H9 (cell line): ENCODE results near the gene AGPAT1. TPM values are rescaled to one million over a fixed set of nuclear protein-coding genes. Genes with fewer than 3 reads are reported as not detected.

Source experiments
- DNase-seq: peaks from one replicate; pipeline ENCODE4 v3.0.0-alpha.2; 2017
- H2AFZ ChIP-seq: one replicate; pipeline ENCODE4 v1.6.1; 2013; ENCODE audit warnings: mild to moderate bottlenecking, low read length, control low read depth, moderate library complexity
- H2AK5ac ChIP-seq: 2 replicates; pipeline ENCODE4 v1.6.1; 2013; ENCODE audit warnings: low read length, control low read depth, mixed read lengths; ENCODE audit not compliant: insufficient read length
- H2BK120ac ChIP-seq: one replicate; pipeline ENCODE4 v1.6.1; 2013; ENCODE audit warnings: low read depth, mild to moderate bottlenecking, low read length, control low read depth, inconsistent platforms; ENCODE audit not compliant: poor library complexity, severe bottlenecking
- H2BK12ac ChIP-seq: 2 replicates; pipeline ENCODE4 v1.6.1; 2013; ENCODE audit warnings: low read length, control low read depth, mixed read lengths, low read depth; ENCODE audit not compliant: insufficient read length
- H2BK15ac ChIP-seq: 2 replicates; pipeline ENCODE4 v1.6.1; 2013; ENCODE audit warnings: low read depth, low read length, control low read depth
- H2BK20ac ChIP-seq: one replicate; pipeline ENCODE4 v1.6.1; 2013; ENCODE audit warnings: low read depth, mild to moderate bottlenecking, low read length, control low read depth, inconsistent platforms; ENCODE audit not compliant: poor library complexity, severe bottlenecking
- H2BK5ac ChIP-seq: 2 replicates; pipeline ENCODE4 v1.6.1; 2013; ENCODE audit warnings: low read length, control low read depth, mixed read lengths; ENCODE audit not compliant: insufficient read length
- H3K14ac ChIP-seq: 2 replicates; pipeline ENCODE4 v1.6.1; 2013; ENCODE audit warnings: low read length, control low read depth; ENCODE audit not compliant: insufficient read depth
- H3K18ac ChIP-seq: 2 replicates; pipeline ENCODE4 v1.6.1; 2013; ENCODE audit warnings: low read depth, mild to moderate bottlenecking, mixed read lengths, low read length, control low read depth; ENCODE audit not compliant: insufficient read length
- H3K23ac ChIP-seq: 2 replicates; pipeline ENCODE4 v1.6.1; 2013; ENCODE audit warnings: low read length, control low read depth, mixed read lengths, low read depth; ENCODE audit not compliant: insufficient read length
- H3K23me2 ChIP-seq: 2 replicates; pipeline ENCODE4 v1.6.1; 2013; ENCODE audit warnings: low read depth, mild to moderate bottlenecking, mixed read lengths, low read length, control low read depth; ENCODE audit not compliant: insufficient read length, poor library complexity, severe bottlenecking
- H3K27ac ChIP-seq: 2 replicates; pipeline ENCODE4 v1.5.1; 2013; ENCODE audit warnings: low read length, control low read depth, mixed read lengths, low read depth; ENCODE audit not compliant: insufficient read length
- H3K27me3 ChIP-seq: 2 replicates; pipeline ENCODE4 v1.6.1; 2013; ENCODE audit warnings: low read length, control low read depth, inconsistent platforms; ENCODE audit not compliant: insufficient read depth
- H3K4ac ChIP-seq: 2 replicates; pipeline ENCODE4 v1.6.1; 2013; ENCODE audit warnings: low read depth, mild to moderate bottlenecking, control low read depth, inconsistent platforms, low read length, moderate library complexity
- H3K4me1 ChIP-seq: 2 replicates; pipeline ENCODE4 v1.6.1; 2013; ENCODE audit warnings: low read length, control low read depth, inconsistent platforms; ENCODE audit not compliant: insufficient read depth
- H3K4me2 ChIP-seq: 2 replicates; pipeline ENCODE4 v1.6.1; 2013; ENCODE audit warnings: low read length, control low read depth, mixed read lengths; ENCODE audit not compliant: insufficient read length, insufficient read depth
- H3K56ac ChIP-seq: 2 replicates; pipeline ENCODE4 v1.6.1; 2013; ENCODE audit warnings: low read depth, mild to moderate bottlenecking, mixed read lengths, low read length, control low read depth; ENCODE audit not compliant: insufficient read length
- H3K79me1 ChIP-seq: 2 replicates; pipeline ENCODE4 v1.6.1; 2013; ENCODE audit warnings: low read depth, mild to moderate bottlenecking, moderate library complexity, low read length, control low read depth, inconsistent platforms; ENCODE audit not compliant: insufficient read depth, poor library complexity, severe bottlenecking
- H3K79me2 ChIP-seq: 2 replicates; pipeline ENCODE4 v1.6.1; 2013; ENCODE audit warnings: low read length, control low read depth, inconsistent platforms; ENCODE audit not compliant: insufficient read depth
- H3K9ac ChIP-seq: 2 replicates; pipeline ENCODE4 v1.6.1; 2013; ENCODE audit warnings: low read length, control low read depth, mixed read lengths; ENCODE audit not compliant: insufficient read length; ENCODE audit errors: extremely low read depth
- H3K9me3 ChIP-seq: one replicate; pipeline ENCODE4 v1.6.1; 2013; ENCODE audit warnings: low read depth, low read length, inconsistent platforms; ENCODE audit not compliant: control insufficient read depth
- H3T11ph ChIP-seq: one replicate; pipeline ENCODE4 v1.6.1; 2013; ENCODE audit warnings: mild to moderate bottlenecking, low read length, control low read depth, inconsistent platforms
- H4K20me1 ChIP-seq: one replicate; pipeline ENCODE4 v1.6.1; 2013; ENCODE audit not compliant: control insufficient read depth, insufficient read length, insufficient read depth
- H4K5ac ChIP-seq: 2 replicates; pipeline ENCODE4 v1.6.1; 2013; ENCODE audit warnings: low read depth, mild to moderate bottlenecking, mixed read lengths, low read length, control low read depth; ENCODE audit not compliant: insufficient read length
- H4K8ac ChIP-seq: replicated peaks from 2 replicates; pipeline ENCODE4 v1.6.1; 2013; ENCODE audit warnings: low read length, control low read depth, mixed read lengths, low read depth; ENCODE audit not compliant: insufficient read length
- H4K91ac ChIP-seq: 2 replicates; pipeline ENCODE4 v1.6.1; 2013; ENCODE audit warnings: low read depth, mild to moderate bottlenecking, moderate library complexity, mixed read lengths, low read length, control low read depth; ENCODE audit not compliant: insufficient read length
- H3K27ac Mint-ChIP-seq, 3 experiments: 2 replicates in 2 of 3; 3 replicates in 1 of 3; pipeline ENCODE4 v1.8.0; 2020 to 2021; ENCODE audit warnings: mixed read lengths in 3 of 3, mild to moderate bottlenecking in 1 of 3, moderate library complexity in 1 of 3
- H3K27me3 Mint-ChIP-seq: 2 replicates; pipeline ENCODE4 v1.8.0; 2021; ENCODE audit warnings: low read depth, mild to moderate bottlenecking, moderate library complexity, mixed read lengths
- H3K36me3 Mint-ChIP-seq, 3 experiments: 2 replicates in 2 of 3; 3 replicates in 1 of 3; pipeline ENCODE4 v1.8.0; 2020 to 2021; ENCODE audit warnings: low read depth in 3 of 3, mixed read lengths in 3 of 3; ENCODE audit not compliant: insufficient read depth in 1 of 3
- H3K4me1 Mint-ChIP-seq, 2 experiments: 2 replicates each; pipeline ENCODE4 v1.8.0; 2020; ENCODE audit warnings: mixed read lengths in 2 of 2
- H3K4me3 Mint-ChIP-seq, 2 experiments: 2 replicates in 1 of 2; 3 replicates in 1 of 2; pipeline ENCODE4 v1.8.0; 2020 to 2021; ENCODE audit warnings: mild to moderate bottlenecking in 2 of 2, mixed read lengths in 2 of 2, moderate library complexity in 1 of 2
- H3K9me3 Mint-ChIP-seq, 2 experiments: 2 replicates in 1 of 2; 3 replicates in 1 of 2; pipeline ENCODE4 v1.8.0; 2020; ENCODE audit warnings: mild to moderate bottlenecking in 2 of 2, mixed read lengths in 2 of 2, moderate library complexity in 1 of 2
- CTCF ChIP-seq: fragments of 200-600 bp; sonication (generic); conservative IDR thresholded peaks from 3 replicates; pipeline ENCODE4 v1.8.0; 2021; ENCODE audit warnings: antibody characterized with exemption, mild to moderate bottlenecking
- WGBS: extraction: QIAGEN DNeasy Blood & Tissue Kit; methylation state at CpG from one replicate; pipeline ENCODE4 v1.1.7; 2013; ENCODE audit warnings: missing lambda C conversion rate, low lambda C conversion rate, mixed read lengths; ENCODE audit not compliant: insufficient read length; ENCODE audit errors: extremely low coverage; 5-methylcytosine and 5-hydroxymethylcytosine counted together
- total RNA-seq: library from RNA; stranded (reverse); gene quantifications from 2 replicates; pipeline ENCODE4 v1.2.1, GENCODE V29; 2021

Gene AGPAT1
- total RNA-seq, 1 experiment from 2014 or later = 89.5 TPM

GRCh38 chr6:32147401-32148132 is 28.3 kb downstream of the AGPAT1 start:
- H2BK15ac ChIP-seq = no peak overlapping the region
- H3K4me2 ChIP-seq = no peak overlapping the region
- no peak overlapping the region for H2BK12ac ChIP-seq
- WGBS = no CpG with 5 or more reads among the region's 4 CpGs
- no peak overlapping the region for H3K4ac ChIP-seq
- Mint-ChIP-seq H3K4me3 (peak overlapping the region in 1 of 2 experiments; percentile 30; a peak in 1 of 5 replicates), H3K4me1 (peaks cover 32 to 55% of the 10 kb centered on the region in 2 experiments), H3K27me3 (peaks cover 4% of the 10 kb centered on the region; the same call in 1 of the 2 replicates), H3K36me3 (peaks cover 0 to 8% (median 3%) of the 10 kb centered on the region in 3 experiments; a peak in 2 of 7 replicates), H3K9me3 (no peaks in the 10 kb centered on the region; a peak in 1 of 5 replicates), H3K27ac (no peak overlapping the region; a peak in 1 of 7 replicates)
- no peak overlapping the region for H2AFZ ChIP-seq
- H3K9me3 ChIP-seq = no peaks in the 10 kb centered on the region
- no peaks in the 10 kb centered on the region for H4K20me1 ChIP-seq
- no peak overlapping the region for H2BK5ac ChIP-seq
- H3K56ac ChIP-seq = no peak overlapping the region
- DNase-seq = no peak
- no peak overlapping the region for H3K18ac ChIP-seq
- no peak overlapping the region for H4K8ac ChIP-seq
- no peak overlapping the region for H2BK120ac ChIP-seq
- no peak overlapping the region for H3T11ph ChIP-seq
- no peaks in the 10 kb centered on the region for H3K79me2 ChIP-seq
- no peak overlapping the region for H3K27ac ChIP-seq
- no peaks in the 10 kb centered on the region; the same call in 1 of the 2 replicates for H3K27me3 ChIP-seq
- no peak overlapping the region for H3K9ac ChIP-seq
- no peak overlapping the region for H3K14ac ChIP-seq
- no peak overlapping the region for H4K5ac ChIP-seq
- peaks cover 9% of the 10 kb centered on the region for H3K4me1 ChIP-seq
- H2BK20ac ChIP-seq = no peak overlapping the region
- no peak for TF ChIP-seq CTCF
- H4K91ac ChIP-seq = no peak overlapping the region
- no peak overlapping the region for H2AK5ac ChIP-seq
- H3K23ac ChIP-seq = no peak overlapping the region
- H3K79me1 ChIP-seq = no peaks in the 10 kb centered on the region
- peaks cover 21% of the 10 kb centered on the region for H3K23me2 ChIP-seq
